B cell (primary cell): Measurements from ENCODE around the gene INTS15. TPM values are rescaled to one million over a fixed set of nuclear protein-coding genes. Genes with fewer than 3 reads are reported as not detected.

Source experiments
- ATAC-seq: fragments of 200-7000 bp; cut with Tn5 transposase; one replicate; pipeline ENCODE4 v1.10.0; 2021; ENCODE audit warnings: low read depth, mild to moderate bottlenecking, moderate number of reproducible peaks, moderate library complexity
- CTCF ChIA-PET: fragments of 350-600 bp; sonication (Branson Sonifier 250); formaldehyde crosslinking; loops from one replicate; lab custom pipeline; 2021; ENCODE audit warnings: antibody characterized with exemption, inconsistent platforms; lab: Charles Lee
- POLR2A ChIA-PET: fragments of 350-600 bp; sonication (Branson Sonifier 250); formaldehyde crosslinking; loops from one replicate; lab custom pipeline; 2021; ENCODE audit warnings: antibody characterized with exemption; lab: Charles Lee
- DNase-seq: peaks from one replicate; pipeline ENCODE4 v3.0.0; 2013
- H2AFZ ChIP-seq: 2 replicates; pipeline ENCODE4 v1.6.1; 2012; ENCODE audit warnings: mild to moderate bottlenecking, low read depth, low read length; ENCODE audit not compliant: insufficient read depth, poor library complexity, severe bottlenecking
- H3K27ac ChIP-seq, 2 donors: 1 replicate in 1 of 2; 2 replicates in 1 of 2; pipeline ENCODE4 v1.5.1; 2012 to 2013; ENCODE audit warnings: low read length in 2 of 2, mild to moderate bottlenecking in 2 of 2, moderate library complexity in 1 of 2
- H3K27me3 ChIP-seq, 4 experiments: fragments of 200-600 bp in 1 of 4; sonication (generic) in 1 of 4; replicated peaks in 1 of 4; 1 replicate in 2 of 4; 2 replicates in 2 of 4; pipeline versions ENCODE4 v1.6.1 to v1.7.0; 2013 to 2016; ENCODE audit warnings: low read length in 3 of 4, mild to moderate bottlenecking in 2 of 4, mixed read lengths in 1 of 4, moderate library complexity in 1 of 4; ENCODE audit not compliant: insufficient read depth in 4 of 4, control insufficient read depth in 3 of 4; ENCODE audit errors: control extremely low read depth in 1 of 4
- H3K36me3 ChIP-seq, 2 experiments: replicated peaks in 1 of 2; 1 replicate in 1 of 2; 2 replicates in 1 of 2; pipeline versions ENCODE4 v1.6.1 to v1.7.1; 2013; ENCODE audit warnings: low read length in 1 of 2; ENCODE audit not compliant: insufficient read depth in 2 of 2, control insufficient read depth in 1 of 2; ENCODE audit errors: control extremely low read depth in 1 of 2, extremely low read depth in 1 of 2
- H3K4me1 ChIP-seq, 2 donors: fragments of 200-600 bp in 1 of 2; sonication (generic) in 1 of 2; 1 replicate in 1 of 2; 2 replicates in 1 of 2; pipeline versions ENCODE4 v1.5.1 to v1.6.1; 2013 to 2017; ENCODE audit warnings: low read length in 2 of 2; ENCODE audit not compliant: control insufficient read depth in 2 of 2, insufficient read depth in 2 of 2
- H3K4me2 ChIP-seq: replicated peaks from 2 replicates; pipeline ENCODE3; 2012; ENCODE audit warnings: mild to moderate bottlenecking, low read depth, low read length; ENCODE audit not compliant: poor library complexity, severe bottlenecking
- H3K4me3 ChIP-seq, 5 experiments: fragments of 200-600 bp in 1 of 5; sonication (generic) in 1 of 5; 1 replicate in 3 of 5; 2 replicates in 2 of 5; pipeline versions ENCODE4 v1.5.1 to v1.7.0; 2011 to 2016; ENCODE audit warnings: low read length in 4 of 5, mild to moderate bottlenecking in 4 of 5, low read depth in 2 of 5, control low read depth in 1 of 5, moderate library complexity in 1 of 5; ENCODE audit not compliant: insufficient read depth in 1 of 5; ENCODE audit errors: control extremely low read depth in 1 of 5, extremely low read depth in 1 of 5
- H3K79me2 ChIP-seq: fragments of 200-600 bp; sonication (generic); one replicate; pipeline ENCODE4 v1.6.0; 2016; ENCODE audit warnings: low read length; ENCODE audit not compliant: control insufficient read depth, insufficient read depth
- H3K9ac ChIP-seq: fragments of 200-600 bp; sonication (generic); 2 replicates; pipeline ENCODE4 v1.6.1; 2017; ENCODE audit warnings: mild to moderate bottlenecking, low read length, moderate library complexity
- H3K9me3 ChIP-seq, 3 donors: one replicate each; pipeline versions ENCODE4 v1.6.1 to v1.7.1; 2013; ENCODE audit warnings: low read length in 2 of 3; ENCODE audit not compliant: control insufficient read depth in 2 of 3, insufficient read depth in 1 of 3; ENCODE audit errors: control extremely low read depth in 1 of 3
- H4K20me1 ChIP-seq: 2 replicates; pipeline ENCODE4 v1.6.0; 2012; ENCODE audit warnings: mild to moderate bottlenecking, low read length; ENCODE audit not compliant: insufficient read depth, control insufficient read depth, poor library complexity, severe bottlenecking
- H3K27ac Mint-ChIP-seq: one replicate; pipeline ENCODE4 v1.8.0; 2021; ENCODE audit warnings: mixed read lengths
- H3K27me3 Mint-ChIP-seq: one replicate; pipeline ENCODE4 v1.8.0; 2021; ENCODE audit warnings: mixed read lengths
- H3K4me1 Mint-ChIP-seq: one replicate; pipeline ENCODE4 v1.8.0; 2021; ENCODE audit warnings: mixed read lengths
- H3K4me3 Mint-ChIP-seq: one replicate; pipeline ENCODE4 v1.8.0; 2021; ENCODE audit warnings: mixed read lengths
- H3K9me3 Mint-ChIP-seq: one replicate; pipeline ENCODE4 v1.8.0; 2022; ENCODE audit warnings: mixed read lengths; ENCODE audit not compliant: insufficient read depth
- CTCF ChIP-seq: fragments of 200-600 bp; IDR thresholded peaks from one replicate; pipeline ENCODE4 v1.8.0; 2022; ENCODE audit warnings: antibody characterized with exemption, mild to moderate bottlenecking
- EZH2 ChIP-seq: IDR thresholded peaks from 2 replicates; pipeline ENCODE4 v1.6.1; 2012; ENCODE audit warnings: borderline replicate concordance, low read depth, mild to moderate bottlenecking, moderate library complexity, low read length; ENCODE audit not compliant: insufficient read depth, poor library complexity, severe bottlenecking
- WGBS: methylation state at CpG from one replicate; pipeline ENCODE4 v1.1.5; 2013; ENCODE audit warnings: missing lambda C conversion rate; ENCODE audit not compliant: insufficient coverage; 5-methylcytosine and 5-hydroxymethylcytosine counted together
- intact Hi-C: fragments of 100-400 bp; cut with micrococcal nuclease; formaldehyde crosslinking; loops from one replicate; pipeline ENCODE4 v1.10.0; 2022
- polyA plus RNA-seq: library from polyadenylated mRNA; depleted of rRNA; stranded (reverse); fragments of >200 nt; gene quantifications from 2 replicates; pipeline ENCODE4 v1.2.3, GENCODE V29; 2012
- total RNA-seq, 2 donors: library from RNA; stranded (reverse); fragments of 120-200 nt in 1 of 2; gene quantifications; 1 replicate in 1 of 2; 2 replicates in 1 of 2; pipeline versions ENCODE4 v1.2.3 to v1.2.4, GENCODE V29; 2013 to 2022

INTS15 gene
- total and polyA plus RNA-seq, 2 donors (not counting 1 experiment from before 2014, with no cell fraction given), result 57.1 to 63.2 TPM

GRCh38 chr7:6652446-6653011, 62.7 kb downstream of the INTS15 start:
- TF ChIP-seq CTCF (no peak), EZH2 (no peak)
- Histone ChIP-seq H3K36me3 (peaks cover 0 to 46% of the 10 kb centered on the region in 2 experiments), H3K79me2 (peaks cover 20% of the 10 kb centered on the region), H3K4me2 (no peak overlapping the region), H4K20me1 (peaks cover 38% of the 10 kb centered on the region), H3K9ac (no peak overlapping the region), H3K9me3 (peaks cover 0 to 24% (median 0%) of the 10 kb centered on the region in 3 donors), H2AFZ (no peak overlapping the region), H3K4me1 (no peaks in the 10 kb centered on the region), H3K27ac (no peak overlapping the region), H3K4me3 (no peak overlapping the region), H3K27me3 (no peaks in the 10 kb centered on the region)
- H3K9me3 Mint-ChIP-seq, result no peaks in the 10 kb centered on the region
- no peaks in the 10 kb centered on the region for H3K27me3 Mint-ChIP-seq
- no peaks in the 10 kb centered on the region for H3K4me1 Mint-ChIP-seq
- ATAC-seq (no peak), DNase-seq (no peak)
- no peak overlapping the region for H3K4me3 Mint-ChIP-seq
- ChIA-PET CTCF (no interaction called here), POLR2A (no interaction called here)
- intact Hi-C loops, result no loop called here
- H3K27ac Mint-ChIP-seq, result no peak overlapping the region
- WGBS, result 98% methylated on average over 75 of the region's 75 CpGs

GRCh38 chr7:6653071-6654003, 63.5 kb downstream of the INTS15 start:
- H3K9me3 Mint-ChIP-seq, result no peaks in the 10 kb centered on the region
- Histone ChIP-seq H3K27me3 (no peaks in the 10 kb centered on the region), H3K9ac (no peak overlapping the region), H4K20me1 (peaks cover 30% of the 10 kb centered on the region), H3K4me3 (no peak overlapping the region), H3K4me1 (no peaks in the 10 kb centered on the region), H3K4me2 (no peak overlapping the region), H2AFZ (no peak overlapping the region), H3K27ac (no peak overlapping the region), H3K36me3 (peaks cover 0 to 40% of the 10 kb centered on the region in 2 experiments), H3K9me3 (peaks cover 0 to 24% (median 0%) of the 10 kb centered on the region in 3 donors), H3K79me2 (peaks cover 15% of the 10 kb centered on the region)
- no peaks in the 10 kb centered on the region for H3K27me3 Mint-ChIP-seq
- TF ChIP-seq CTCF, result no peak
- CTCF ChIA-PET, result no interaction called here
- no peak overlapping the region for H3K4me3 Mint-ChIP-seq
- WGBS, result 99% methylated on average over 117 of the region's 146 CpGs
- intact Hi-C loops, result no loop called here
- H3K27ac Mint-ChIP-seq, result no peak overlapping the region
- no peaks in the 10 kb centered on the region for H3K4me1 Mint-ChIP-seq
- DNase-seq (peak; percentile 4), ATAC-seq (no peak)
- POLR2A ChIA-PET, result no interaction called here
